KOPT-K1 (cell line): ENCODE data around the gene CPNE1.

Experiments
- H3K27ac ChIP-seq: fragments of 200-600 bp; sonication (generic); 2 replicates; pipeline ENCODE4 v1.5.1; 2016; ENCODE audit warnings: antibody characterized with exemption, mild to moderate bottlenecking, low read depth, low read length; ENCODE audit not compliant: poor library complexity, severe bottlenecking
- H3K36me3 ChIP-seq: fragments of 200-600 bp; sonication (generic); 2 replicates; pipeline ENCODE4 v1.5.1; 2017; ENCODE audit warnings: antibody characterized with exemption, mild to moderate bottlenecking, low read length, moderate library complexity; ENCODE audit not compliant: insufficient read depth
- H3K9me3 ChIP-seq: fragments of 200-600 bp; sonication (generic); 2 replicates; pipeline ENCODE4 v1.5.1; 2017; ENCODE audit warnings: antibody characterized with exemption, low read length, mild to moderate bottlenecking; ENCODE audit not compliant: insufficient read depth, poor library complexity, severe bottlenecking

Gene CPNE1

GRCh38 chr20:35669681-35670080 is 5.0 kb upstream of the CPNE1 start:
- Histone ChIP-seq H3K36me3 (peaks cover 63% of the 10 kb centered on the region), H3K9me3 (no peaks in the 10 kb centered on the region), H3K27ac (no peak overlapping the region)

- Histone ChIP-seq H3K36me3 (peaks cover 58% of the 10 kb centered on the region), H3K9me3 (no peaks in the 10 kb centered on the region), H3K27ac (no peak overlapping the region)
Measured at GRCh38 chr20:35669221-35669620, 4.5 kb upstream of the CPNE1 start.

GRCh38 chr20:35665949-35666288 is 1.2 kb upstream of the CPNE1 start:
- Histone ChIP-seq H3K9me3 (no peaks in the 10 kb centered on the region), H3K36me3 (peaks cover 26% of the 10 kb centered on the region), H3K27ac (no peak overlapping the region)

- Histone ChIP-seq H3K27ac (peak overlapping the region; percentile 93), H3K36me3 (peaks cover 5% of the 10 kb centered on the region), H3K9me3 (no peaks in the 10 kb centered on the region)
Measured at GRCh38 chr20:35663516-35664465, 909 bp downstream of the CPNE1 start.

GRCh38 chr20:35662551-35662950 is 2.1 kb downstream of the CPNE1 start:
- peak overlapping the region; percentile 93 for H3K27ac ChIP-seq
- no peaks in the 10 kb centered on the region for H3K9me3 ChIP-seq
- peaks cover 9% of the 10 kb centered on the region for H3K36me3 ChIP-seq

GRCh38 chr20:35661908-35662307 is 2.8 kb downstream of the CPNE1 start:
- Histone ChIP-seq H3K27ac (no peak overlapping the region), H3K9me3 (no peaks in the 10 kb centered on the region), H3K36me3 (peaks cover 15% of the 10 kb centered on the region)

GRCh38 chr20:35661053-35661452 is 3.6 kb downstream of the CPNE1 start:
- no peak overlapping the region for H3K27ac ChIP-seq
- H3K9me3 ChIP-seq, result no peaks in the 10 kb centered on the region
- H3K36me3 ChIP-seq, result peaks cover 23% of the 10 kb centered on the region

- Histone ChIP-seq H3K9me3 (no peaks in the 10 kb centered on the region), H3K36me3 (peaks cover 30% of the 10 kb centered on the region), H3K27ac (no peak overlapping the region)
Measured at GRCh38 chr20:35660122-35660937, 4.4 kb downstream of the CPNE1 start.

- Histone ChIP-seq H3K36me3 (peaks cover 61% of the 10 kb centered on the region), H3K27ac (no peak overlapping the region)
Measured at GRCh38 chr20:35657271-35657670, 7.4 kb downstream of the CPNE1 start.

GRCh38 chr20:35654415-35654814 is 10.3 kb downstream of the CPNE1 start:
- Histone ChIP-seq H3K27ac (no peak overlapping the region), H3K36me3 (peaks cover 89% of the 10 kb centered on the region), H3K9me3 (no peaks in the 10 kb centered on the region)

More at GRCh38 chr20:35657271-35657670, 7.4 kb downstream of the CPNE1 start:
- no peaks in the 10 kb centered on the region for H3K9me3 ChIP-seq

- no peaks in the 10 kb centered on the region for H3K9me3 ChIP-seq
- peaks cover 94% of the 10 kb centered on the region for H3K36me3 ChIP-seq
- no peak overlapping the region for H3K27ac ChIP-seq
Measured at GRCh38 chr20:35653893-35654292, 10.8 kb downstream of the CPNE1 start.

GRCh38 chr20:35653430-35653734 is 11.3 kb downstream of the CPNE1 start:
- Histone ChIP-seq H3K9me3 (no peaks in the 10 kb centered on the region), H3K27ac (no peak overlapping the region), H3K36me3 (peaks cover 96% of the 10 kb centered on the region)

- H3K36me3 ChIP-seq, result peaks cover 98% of the 10 kb centered on the region
Measured at GRCh38 chr20:35652641-35653429, 11.9 kb downstream of the CPNE1 start.

GRCh38 chr20:35651958-35652357 is 12.7 kb downstream of the CPNE1 start:
- peaks cover 96% of the 10 kb centered on the region for H3K36me3 ChIP-seq
- no peaks in the 10 kb centered on the region for H3K9me3 ChIP-seq
- no peak overlapping the region for H3K27ac ChIP-seq

More at GRCh38 chr20:35652641-35653429, 11.9 kb downstream of the CPNE1 start:
- Histone ChIP-seq H3K9me3 (no peaks in the 10 kb centered on the region), H3K27ac (no peak overlapping the region)

- Histone ChIP-seq H3K9me3 (no peaks in the 10 kb centered on the region), H3K27ac (no peak overlapping the region), H3K36me3 (peaks cover 85% of the 10 kb centered on the region)
Measured at GRCh38 chr20:35650632-35651031, 14.1 kb downstream of the CPNE1 start.
